Stimulated activated CD4-positive, alpha-beta T cell treated with anti-CD3 and anti-CD28 coated beads, TNF-alpha, amount 100 ng/mL, for 48 hours (primary cell): ENCODE data around the gene FHIT.

Experiments
- DNase-seq, 3 donors: peaks; one replicate each; pipeline ENCODE4 v3.0.0-alpha.2; 2020; ENCODE audit warnings: low read depth in 3 of 3

The FHIT gene

GRCh38 chr3:60176614-60177013 is 1074.6 kb downstream of the FHIT start:
- DNase-seq: no peak

DNA sequence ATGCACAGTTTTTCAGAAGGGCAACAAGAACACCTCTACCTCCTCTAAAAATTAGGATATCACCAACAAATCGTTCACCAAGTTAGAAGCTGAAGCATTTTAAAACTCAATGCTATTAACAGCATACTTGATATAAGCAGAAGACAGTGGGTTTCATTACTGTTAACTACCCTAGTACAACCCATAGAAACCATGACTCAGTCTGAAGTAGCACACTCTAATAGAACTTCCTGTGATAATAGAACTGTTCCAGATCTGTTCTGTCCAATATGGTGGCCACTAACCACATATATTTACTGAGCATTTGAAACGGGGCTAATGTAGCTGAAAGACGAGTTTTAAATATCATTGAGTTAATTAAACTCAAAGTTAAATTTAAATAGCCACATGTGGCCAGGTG is 1075.6 kb downstream of the FHIT start:
- DNase-seq: no peak

GRCh38 chr3:60169755-60170154 is 1081.5 kb downstream of the FHIT start:
- DNase-seq: no peak

DNA sequence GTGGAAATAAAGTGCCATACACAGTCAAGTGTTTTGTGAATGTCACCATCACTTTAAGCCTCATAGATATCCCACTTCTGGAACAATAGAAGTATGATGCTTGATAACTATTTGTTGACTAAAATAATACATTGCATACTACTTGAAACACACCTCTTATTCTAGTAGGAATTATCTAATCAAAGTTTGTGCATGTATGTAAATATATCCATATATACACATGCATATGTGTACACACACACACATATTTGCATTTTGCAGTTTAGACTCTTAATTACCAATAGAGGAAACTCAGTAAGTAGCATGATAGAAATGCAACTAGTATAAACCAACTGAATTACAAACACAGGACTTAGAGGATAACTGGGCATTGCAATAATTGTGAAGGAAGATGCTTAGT is 1084.1 kb downstream of the FHIT start:
- no peak for DNase-seq

DNA sequence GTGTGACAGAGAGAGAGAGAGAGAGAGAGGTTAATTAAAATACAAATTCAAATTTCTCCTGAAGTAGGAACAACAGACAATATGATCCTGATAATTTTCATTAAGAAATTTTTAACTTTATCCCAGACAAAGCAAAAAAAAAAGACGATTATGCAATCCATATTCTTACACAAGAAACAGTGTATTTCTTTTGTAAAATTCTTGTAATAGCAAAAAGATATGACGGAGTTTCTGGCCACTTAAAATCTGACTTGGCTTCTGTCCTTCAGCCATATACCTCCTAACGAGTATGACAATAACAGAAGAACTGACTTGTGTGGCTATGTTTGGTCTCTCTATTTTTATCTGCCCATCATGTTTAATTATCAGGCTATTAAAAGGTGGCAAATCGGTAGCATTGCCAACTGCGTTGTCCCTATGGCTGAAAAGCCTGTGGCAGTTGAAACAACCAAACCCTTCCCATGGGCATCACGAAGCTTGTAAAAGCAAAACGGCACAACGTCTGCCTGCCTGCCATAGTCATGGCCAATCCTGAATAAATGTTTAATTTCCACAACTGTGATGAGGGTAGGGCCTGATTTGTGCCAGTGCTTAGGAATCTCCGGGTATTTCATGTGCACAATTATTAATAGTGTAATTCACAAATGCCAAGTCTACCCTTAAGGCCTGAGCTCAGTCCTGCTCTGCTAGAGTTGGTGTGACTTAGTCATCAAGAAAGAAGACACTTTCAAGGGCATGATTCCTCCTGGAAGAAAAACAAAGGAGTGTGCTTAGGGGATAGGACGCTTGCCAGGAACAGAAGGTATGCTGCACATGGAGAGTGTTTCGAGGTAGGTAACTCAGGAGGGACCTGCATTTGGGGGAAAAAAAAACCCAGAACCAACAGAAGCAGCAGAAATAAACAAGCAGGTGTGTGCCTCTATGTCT is 1090.2 kb downstream of the FHIT start:
- no peak for DNase-seq

- DNase-seq: no peak
Observed at GRCh38 chr3:60160111-60160821, 1091.0 kb downstream of the FHIT start.

GRCh38 chr3:60158035-60158434 is 1093.2 kb downstream of the FHIT start:
- no peak for DNase-seq

DNA sequence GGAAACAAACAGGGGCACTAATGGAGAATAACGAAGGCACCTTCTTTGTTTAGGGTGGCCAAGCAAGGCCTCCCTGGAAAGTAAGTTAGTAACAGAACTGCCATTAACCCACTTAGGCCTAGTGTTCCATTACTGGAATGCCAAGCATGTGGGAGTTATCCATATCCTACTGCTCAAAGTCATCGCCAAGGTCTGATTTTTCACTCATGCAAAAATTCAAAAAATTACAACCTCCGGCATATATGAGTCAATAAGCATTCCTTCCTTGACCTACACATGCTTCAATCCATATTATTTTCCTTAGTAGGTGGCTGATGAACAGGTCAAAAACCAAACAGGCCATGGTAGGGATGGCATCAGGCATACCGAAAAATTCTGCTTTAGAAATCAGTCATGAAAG is 1097.2 kb downstream of the FHIT start:
- no peak for DNase-seq

DNA sequence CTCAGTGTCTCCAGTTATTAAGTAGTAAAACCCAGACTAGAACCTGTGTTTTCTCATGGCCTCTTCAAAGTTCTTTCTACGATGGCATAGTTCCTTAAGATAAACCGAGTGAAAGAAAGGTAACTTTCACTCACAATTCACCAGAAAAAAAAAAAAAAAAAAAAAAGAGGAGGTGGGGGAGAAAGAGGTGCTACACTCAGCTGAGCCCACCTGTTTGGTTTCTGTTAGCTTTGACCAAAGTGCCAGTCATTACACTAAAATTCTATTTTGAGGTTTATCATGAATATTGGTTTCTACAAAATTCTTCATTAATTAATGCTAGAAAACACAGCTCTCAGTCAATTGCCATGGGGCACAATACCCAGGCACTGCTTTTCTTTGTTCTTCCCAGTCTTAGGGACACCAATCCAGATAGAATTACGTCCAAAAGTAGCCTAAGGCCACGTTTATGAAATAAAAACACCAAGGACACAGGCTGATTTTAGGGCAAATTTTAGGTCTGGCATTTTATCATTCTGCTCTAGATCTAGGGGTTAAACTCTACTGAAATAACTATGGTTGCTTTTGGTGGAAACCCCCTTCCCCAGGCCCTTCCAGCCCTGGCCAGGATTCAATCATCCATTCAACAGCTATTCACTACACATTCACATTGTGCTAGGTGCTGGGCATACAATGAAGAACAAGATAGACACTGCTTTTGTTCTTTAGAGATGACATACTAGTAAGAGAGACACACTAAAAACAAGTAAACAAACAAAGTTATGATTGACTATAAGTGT is 1097.8 kb downstream of the FHIT start:
- DNase-seq: no peak

- no peak for DNase-seq
Observed at GRCh38 chr3:60149501-60149900, 1101.8 kb downstream of the FHIT start.

GRCh38 chr3:60147249-60147950 is 1103.9 kb downstream of the FHIT start:
- DNase-seq: no peak

DNA sequence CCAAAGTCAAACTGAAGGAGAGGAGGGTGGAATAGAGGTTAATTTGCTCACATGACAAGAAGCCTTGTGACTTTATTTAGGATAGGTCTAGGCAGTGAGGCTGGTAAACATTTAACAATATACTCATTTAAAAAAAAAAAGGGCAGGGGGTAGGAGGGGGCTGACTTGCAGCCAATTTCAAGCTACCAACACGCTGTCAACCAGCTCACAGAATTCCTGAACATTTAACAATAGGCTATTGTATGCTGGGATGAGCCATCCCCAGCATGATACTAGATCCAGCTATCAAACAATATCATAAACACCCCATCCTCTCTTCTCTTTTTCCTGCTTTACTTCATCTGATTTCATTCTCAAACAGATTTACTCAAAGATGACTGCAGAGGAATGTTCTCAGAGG is 1105.1 kb downstream of the FHIT start:
- no peak for DNase-seq

DNA sequence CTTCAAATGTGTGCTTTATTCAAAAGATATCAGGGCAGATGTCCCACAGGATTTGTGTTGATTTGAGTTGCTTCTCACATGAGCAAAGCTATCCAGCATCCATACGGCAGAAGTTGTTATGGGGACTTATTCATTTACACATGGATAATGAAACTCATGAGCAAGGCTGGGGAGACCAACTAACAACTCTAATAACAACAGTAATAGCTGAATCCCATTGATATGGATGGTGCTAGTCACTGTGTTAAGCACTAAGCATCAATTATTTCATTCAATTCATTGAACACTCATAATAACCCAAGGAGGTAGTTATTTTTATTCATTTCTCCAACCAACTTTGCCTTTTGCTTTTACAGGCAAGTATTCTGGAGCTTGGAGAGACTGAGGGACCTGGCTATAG is 1107.2 kb downstream of the FHIT start:
- DNase-seq: no peak

GRCh38 chr3:60142009-60142408 is 1109.2 kb downstream of the FHIT start:
- no peak for DNase-seq

- peak in 1 of 3 donors; percentile 8 for DNase-seq
Observed at GRCh38 chr3:60140160-60140559, 1111.1 kb downstream of the FHIT start.

GRCh38 chr3:60136601-60137000 is 1114.7 kb downstream of the FHIT start:
- DNase-seq: no peak

DNA sequence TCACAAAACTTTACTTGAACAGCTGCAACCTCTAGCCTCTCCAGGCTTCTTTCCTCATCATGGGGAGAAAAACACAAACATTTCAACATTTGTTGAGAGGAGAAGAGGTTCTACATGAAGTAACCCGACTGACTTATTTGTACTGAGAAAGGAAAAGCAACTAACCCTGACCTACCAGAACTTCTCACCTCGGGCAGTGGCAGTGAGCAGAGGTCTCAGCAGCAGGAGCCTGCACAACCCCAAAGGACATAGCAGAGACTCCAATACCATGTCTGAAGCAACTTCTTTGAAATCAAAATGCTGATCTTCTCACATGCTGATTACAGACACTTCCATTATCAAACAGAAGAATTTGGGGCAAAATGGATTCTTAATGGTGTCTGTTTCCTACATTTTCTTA is 1115.8 kb downstream of the FHIT start:
- no peak for DNase-seq

DNA sequence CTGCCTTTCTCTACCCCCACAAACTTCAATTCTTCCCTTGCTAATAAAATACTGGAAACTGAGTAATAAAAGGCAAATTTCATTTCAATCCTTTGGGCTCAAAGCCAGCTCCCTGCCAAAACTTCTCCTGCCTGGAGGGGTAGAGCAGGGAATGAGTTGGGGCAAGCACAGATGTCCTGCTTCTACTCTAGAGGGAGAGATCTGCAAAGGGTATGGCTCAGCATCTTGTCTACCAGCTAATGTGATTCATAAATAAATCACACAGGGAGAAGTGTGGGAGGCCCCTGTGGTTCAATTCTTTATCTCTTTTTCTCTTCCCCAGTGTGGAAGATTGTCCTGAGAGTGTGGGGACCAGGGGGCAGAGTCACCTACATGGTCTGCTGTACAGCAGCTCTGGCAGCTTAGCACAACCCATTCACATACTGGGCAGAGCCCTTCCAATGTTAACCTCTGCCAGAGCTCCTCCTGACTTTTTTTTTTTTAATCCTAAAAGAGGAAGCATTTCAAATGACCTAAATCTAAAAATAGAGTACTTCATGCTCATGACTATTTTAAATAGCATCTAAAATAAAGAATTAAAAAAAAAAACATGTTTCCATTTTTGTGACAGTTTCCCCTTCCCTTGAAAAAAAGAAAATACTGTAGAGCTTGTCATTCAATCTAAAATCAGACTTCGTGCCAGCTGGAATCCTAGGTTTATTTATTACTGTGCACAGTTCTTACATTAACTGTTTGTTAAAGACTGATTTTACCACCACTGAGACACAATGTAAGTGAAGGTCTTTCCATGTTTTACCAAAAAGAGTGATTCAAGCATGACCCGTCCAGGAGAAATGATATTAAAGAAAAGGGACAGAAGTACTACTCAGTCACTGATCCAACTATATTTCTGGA is 1117.7 kb downstream of the FHIT start:
- no peak for DNase-seq

GRCh38 chr3:60131618-60132017 is 1119.6 kb downstream of the FHIT start:
- no peak for DNase-seq

DNA sequence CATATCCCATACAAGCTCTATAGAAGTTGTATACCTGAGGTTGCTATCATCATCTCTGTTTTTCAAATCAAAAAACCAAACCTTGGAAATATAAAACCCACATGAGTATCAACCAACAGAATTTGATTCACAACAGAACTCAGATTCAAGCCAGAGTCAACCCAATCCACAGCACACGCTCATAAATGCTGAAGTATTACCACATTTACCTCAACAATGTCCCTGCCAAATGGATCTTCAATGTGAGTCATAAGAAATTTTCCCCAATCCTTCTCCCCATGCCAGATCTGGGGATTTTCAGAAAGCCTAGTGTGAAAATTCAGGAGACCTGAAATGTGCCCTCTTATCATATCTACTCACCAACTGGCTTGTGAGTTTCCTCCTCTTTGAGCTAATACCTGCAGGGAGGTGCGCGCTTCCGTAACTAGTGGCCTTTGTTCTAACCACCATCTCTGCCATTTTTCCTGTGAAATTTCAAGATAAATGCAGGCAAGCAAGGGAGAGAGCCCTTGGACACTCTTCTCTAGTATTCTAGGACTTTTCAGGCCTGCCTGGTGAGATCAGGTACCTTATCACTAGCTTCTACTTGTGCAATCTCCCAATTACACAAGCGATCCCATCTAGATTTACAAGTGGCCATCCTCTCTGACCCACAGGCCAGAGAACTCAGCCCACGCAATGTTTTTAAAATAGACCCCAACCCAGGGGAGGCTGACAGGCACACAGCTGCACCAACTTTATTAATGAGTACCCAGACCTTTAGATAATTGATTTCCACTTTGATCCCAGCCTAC is 1124.5 kb downstream of the FHIT start:
- DNase-seq: no peak
